Panc1 (cell line): Measurements from ENCODE around the gene SLC13A5. TPM values are rescaled to one million over a fixed set of nuclear protein-coding genes. Genes with fewer than 3 reads are reported as not detected.

Source experiments
- ATAC-seq: fragments of 200-7000 bp; cut with Tn5 transposase; 2 replicates; pipeline ENCODE4 v1.9.1; 2020; ENCODE audit warnings: mild to moderate bottlenecking, moderate library complexity
- BruUV-seq: library from RNA; stranded (reverse); fragments of 400-500 nt; replicated peaks from 2 replicates; lab custom pipeline; 2021; lab: Mats Ljungman, UMichigan
- CTCF ChIA-PET: fragments of 300-600 bp; sonication (Branson Sonifier 250); formaldehyde crosslinking; loops from one replicate; lab custom pipeline; 2022; ENCODE audit warnings: antibody characterized with exemption; lab: Charles Lee
- POLR2A ChIA-PET: fragments of 300-600 bp; sonication (Branson Sonifier 250); formaldehyde crosslinking; loops from one replicate; lab custom pipeline; 2022; ENCODE audit warnings: antibody characterized with exemption; lab: Charles Lee
- DNase-seq: peaks from one replicate; pipeline ENCODE4 v3.0.0-alpha.2; 2010; ENCODE audit warnings: low read depth, low spot score
- H3K27ac ChIP-seq: 2 replicates; pipeline ENCODE4 v1.5.1; 2011; ENCODE audit warnings: mild to moderate bottlenecking, low read length, inconsistent platforms
- H3K27me3 ChIP-seq: fragments of 200-500 bp; sonication (Bioruptor generic); 2 replicates; pipeline ENCODE4 v1.6.0; 2014; ENCODE audit warnings: low read length, inconsistent platforms; ENCODE audit not compliant: control insufficient read depth, insufficient read depth
- H3K36me3 ChIP-seq: fragments of 200-500 bp; sonication (Bioruptor generic); 2 replicates; pipeline ENCODE4 v1.5.1; 2014; ENCODE audit warnings: inconsistent platforms, mild to moderate bottlenecking, low read length, moderate library complexity; ENCODE audit not compliant: control insufficient read depth, insufficient read depth
- H3K4me1 ChIP-seq: 2 replicates; pipeline ENCODE4 v1.5.1; 2011; ENCODE audit warnings: inconsistent platforms, mild to moderate bottlenecking, low read length, moderate library complexity; ENCODE audit not compliant: control insufficient read depth, insufficient read depth
- H3K4me3 ChIP-seq, 2 experiments: 2 replicates each; pipeline ENCODE4 v1.5.1; 2011 to 2012; ENCODE audit warnings: low read depth in 2 of 2, low read length in 2 of 2, mild to moderate bottlenecking in 2 of 2, inconsistent platforms in 1 of 2, moderate library complexity in 1 of 2
- H3K9me3 ChIP-seq: fragments of 200-500 bp; sonication (Bioruptor generic); 2 replicates; pipeline ENCODE4 v1.5.1; 2014; ENCODE audit warnings: low read depth, mild to moderate bottlenecking, inconsistent platforms, low read length, moderate library complexity; ENCODE audit not compliant: control insufficient read depth, insufficient read depth
- POLR2AphosphoS5 ChIP-seq: IDR thresholded peaks from 2 replicates; pipeline ENCODE4 v1.6.1; 2012; ENCODE audit warnings: mild to moderate bottlenecking, low read depth, low read length, moderate library complexity
- SIN3A ChIP-seq: IDR thresholded peaks from 2 replicates; pipeline ENCODE4 v1.6.1; 2012; ENCODE audit warnings: low read depth, mild to moderate bottlenecking, low read length, moderate library complexity, borderline replicate concordance; ENCODE audit not compliant: insufficient read depth
- TCF7L2 ChIP-seq: IDR thresholded peaks from 2 replicates; pipeline ENCODE4 v1.6.1; 2011; ENCODE audit warnings: mild to moderate bottlenecking, low read depth, low read length, inconsistent platforms
- in situ Hi-C: cut with HindIII; loops from 2 replicates; pipeline ENCODE4 v1.10.0; 2016; ENCODE audit warnings: low sequenced_read_pairs, low pct_unique_long_range_greater_than_20kb
- intact Hi-C: fragments of 100-400 bp; cut with micrococcal nuclease; formaldehyde crosslinking; loops from one replicate; pipeline ENCODE4 v1.10.0; 2022; ENCODE audit not compliant: unreplicated experiment
- total RNA-seq: library from RNA; stranded (reverse); gene quantifications from one replicate; pipeline ENCODE4 v1.2.1, GENCODE V29; 2021; ENCODE audit not compliant: unreplicated experiment
- TF ChIP-seq, protein P1 (sequence below), 2 experiments: IDR thresholded peaks; 2 replicates each; pipeline ENCODE4 v1.6.1; 2011 to 2012; ENCODE audit warnings: low read depth in 2 of 2, control low read depth in 1 of 2, low read length in 1 of 2, mild to moderate bottlenecking in 1 of 2, moderate library complexity in 1 of 2; ENCODE audit not compliant: insufficient read depth in 1 of 2
- TF ChIP-seq, protein P2 (sequence below): fragments of 450-650 bp; IDR thresholded peaks from 2 replicates; pipeline ENCODE4 v1.5.1; 2017; ENCODE audit warnings: mild to moderate bottlenecking

The SLC13A5 gene
- total RNA-seq, 1 experiment from 2014 or later = 0.26 TPM

DNA sequence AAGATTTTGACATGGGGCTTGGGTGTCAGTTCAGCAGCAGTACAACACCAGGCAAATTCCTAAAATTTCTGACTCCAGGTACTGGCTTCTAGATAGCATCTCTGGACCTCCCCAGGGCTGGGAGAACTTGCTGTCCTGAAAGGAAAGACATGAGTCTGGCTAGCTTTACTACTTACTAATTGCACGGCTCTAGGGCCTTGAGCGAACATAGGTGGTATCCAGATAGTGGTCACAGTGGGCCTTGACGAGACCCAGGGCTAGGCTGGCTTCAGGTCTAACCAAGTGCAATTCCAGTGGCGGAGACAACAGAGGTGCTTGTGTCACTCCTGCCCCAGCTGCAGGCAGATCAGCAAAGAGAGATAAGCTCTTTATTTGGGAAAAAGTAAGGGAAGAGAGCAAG is 16.4 kb upstream of the SLC13A5 start:
- Histone ChIP-seq H3K4me3 (no peak overlapping the region), H3K27ac (no peak overlapping the region), H3K4me1 (no peaks in the 10 kb centered on the region), H3K9me3 (no peaks in the 10 kb centered on the region), H3K27me3 (peaks cover 2% of the 10 kb centered on the region), H3K36me3 (no peaks in the 10 kb centered on the region)
- no peak for ATAC-seq
- TF ChIP-seq TCF7L2 (no peak), POLR2AphosphoS5 (no peak), SIN3A (no peak)
- TF ChIP-seq, protein P1, sequence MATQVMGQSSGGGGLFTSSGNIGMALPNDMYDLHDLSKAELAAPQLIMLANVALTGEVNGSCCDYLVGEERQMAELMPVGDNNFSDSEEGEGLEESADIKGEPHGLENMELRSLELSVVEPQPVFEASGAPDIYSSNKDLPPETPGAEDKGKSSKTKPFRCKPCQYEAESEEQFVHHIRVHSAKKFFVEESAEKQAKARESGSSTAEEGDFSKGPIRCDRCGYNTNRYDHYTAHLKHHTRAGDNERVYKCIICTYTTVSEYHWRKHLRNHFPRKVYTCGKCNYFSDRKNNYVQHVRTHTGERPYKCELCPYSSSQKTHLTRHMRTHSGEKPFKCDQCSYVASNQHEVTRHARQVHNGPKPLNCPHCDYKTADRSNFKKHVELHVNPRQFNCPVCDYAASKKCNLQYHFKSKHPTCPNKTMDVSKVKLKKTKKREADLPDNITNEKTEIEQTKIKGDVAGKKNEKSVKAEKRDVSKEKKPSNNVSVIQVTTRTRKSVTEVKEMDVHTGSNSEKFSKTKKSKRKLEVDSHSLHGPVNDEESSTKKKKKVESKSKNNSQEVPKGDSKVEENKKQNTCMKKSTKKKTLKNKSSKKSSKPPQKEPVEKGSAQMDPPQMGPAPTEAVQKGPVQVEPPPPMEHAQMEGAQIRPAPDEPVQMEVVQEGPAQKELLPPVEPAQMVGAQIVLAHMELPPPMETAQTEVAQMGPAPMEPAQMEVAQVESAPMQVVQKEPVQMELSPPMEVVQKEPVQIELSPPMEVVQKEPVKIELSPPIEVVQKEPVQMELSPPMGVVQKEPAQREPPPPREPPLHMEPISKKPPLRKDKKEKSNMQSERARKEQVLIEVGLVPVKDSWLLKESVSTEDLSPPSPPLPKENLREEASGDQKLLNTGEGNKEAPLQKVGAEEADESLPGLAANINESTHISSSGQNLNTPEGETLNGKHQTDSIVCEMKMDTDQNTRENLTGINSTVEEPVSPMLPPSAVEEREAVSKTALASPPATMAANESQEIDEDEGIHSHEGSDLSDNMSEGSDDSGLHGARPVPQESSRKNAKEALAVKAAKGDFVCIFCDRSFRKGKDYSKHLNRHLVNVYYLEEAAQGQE (IDR thresholded peaks at IDR 0.05; ENCODE audit: insufficient read depth in 1 of 2, low read depth in 2 of 2, low read length in 1 of 2) = no peak
- TF ChIP-seq, protein P2, sequence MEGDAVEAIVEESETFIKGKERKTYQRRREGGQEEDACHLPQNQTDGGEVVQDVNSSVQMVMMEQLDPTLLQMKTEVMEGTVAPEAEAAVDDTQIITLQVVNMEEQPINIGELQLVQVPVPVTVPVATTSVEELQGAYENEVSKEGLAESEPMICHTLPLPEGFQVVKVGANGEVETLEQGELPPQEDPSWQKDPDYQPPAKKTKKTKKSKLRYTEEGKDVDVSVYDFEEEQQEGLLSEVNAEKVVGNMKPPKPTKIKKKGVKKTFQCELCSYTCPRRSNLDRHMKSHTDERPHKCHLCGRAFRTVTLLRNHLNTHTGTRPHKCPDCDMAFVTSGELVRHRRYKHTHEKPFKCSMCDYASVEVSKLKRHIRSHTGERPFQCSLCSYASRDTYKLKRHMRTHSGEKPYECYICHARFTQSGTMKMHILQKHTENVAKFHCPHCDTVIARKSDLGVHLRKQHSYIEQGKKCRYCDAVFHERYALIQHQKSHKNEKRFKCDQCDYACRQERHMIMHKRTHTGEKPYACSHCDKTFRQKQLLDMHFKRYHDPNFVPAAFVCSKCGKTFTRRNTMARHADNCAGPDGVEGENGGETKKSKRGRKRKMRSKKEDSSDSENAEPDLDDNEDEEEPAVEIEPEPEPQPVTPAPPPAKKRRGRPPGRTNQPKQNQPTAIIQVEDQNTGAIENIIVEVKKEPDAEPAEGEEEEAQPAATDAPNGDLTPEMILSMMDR = no peak
- no TSS peak for BruUV-seq
- ChIA-PET CTCF (no interaction called here), POLR2A (no interaction called here)
- in situ Hi-C loops = no loop called here
- intact Hi-C loops = no loop called here
- no peak for DNase-seq

DNA sequence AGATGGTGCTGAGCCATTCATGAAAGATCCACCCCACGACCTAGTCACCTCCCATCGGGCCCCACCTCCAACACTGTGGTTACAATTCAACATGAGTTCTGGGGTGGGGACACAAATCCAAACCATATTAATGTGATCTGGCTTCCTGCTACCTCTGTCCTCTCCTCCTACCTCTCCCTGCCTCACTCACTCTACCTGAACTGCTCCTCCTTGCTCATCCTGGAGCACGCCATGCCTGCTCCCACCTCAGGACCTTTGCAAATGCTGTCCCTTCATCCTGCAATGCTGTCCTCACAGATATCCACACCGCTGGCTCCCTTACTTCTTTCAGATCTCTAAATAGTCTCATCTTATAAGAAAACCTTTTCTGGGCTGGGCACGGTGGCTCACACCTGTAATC is 10.8 kb upstream of the SLC13A5 start:
- no peaks in the 10 kb centered on the region for H3K9me3 ChIP-seq
- ChIA-PET POLR2A (no interaction called here), CTCF (no interaction called here)
- DNase-seq (no peak), ATAC-seq (no peak)
- H3K4me3 ChIP-seq = no peak overlapping the region
- peaks cover 6% of the 10 kb centered on the region for H3K27me3 ChIP-seq
- intact Hi-C loops (no loop called here), in situ Hi-C loops (no loop called here)
- TF ChIP-seq SIN3A = no peak
- TF ChIP-seq POLR2AphosphoS5 = no peak
- no peak for TF ChIP-seq TCF7L2
- TF ChIP-seq, protein P2 = no peak
- TF ChIP-seq, protein P1 (IDR thresholded peaks at IDR 0.05; ENCODE audit: insufficient read depth in 1 of 2, low read depth in 2 of 2, low read length in 1 of 2) = no peak
- H3K27ac ChIP-seq = no peak overlapping the region
- no peaks in the 10 kb centered on the region for H3K36me3 ChIP-seq
- no TSS peak for BruUV-seq
- H3K4me1 ChIP-seq = no peaks in the 10 kb centered on the region
